B cell (primary cell): ENCODE measurements around the gene PLPPR3. TPM values are rescaled to one million over a fixed set of nuclear protein-coding genes. Genes with fewer than 3 reads are reported as not detected.
"Not testable (repeated sequence)": the region's sequence is repeated elsewhere in the genome, so short reads cannot be mapped to it uniquely, and the experiment has no call there.

Experiments used
- ATAC-seq: fragments of 200-7000 bp; cut with Tn5 transposase; one replicate; pipeline ENCODE4 v1.10.0; 2021; ENCODE audit warnings: low read depth, mild to moderate bottlenecking, moderate number of reproducible peaks, moderate library complexity
- CTCF ChIA-PET: fragments of 350-600 bp; sonication (Branson Sonifier 250); formaldehyde crosslinking; loops from one replicate; lab custom pipeline; 2021; ENCODE audit warnings: antibody characterized with exemption, inconsistent platforms; lab: Charles Lee
- POLR2A ChIA-PET: fragments of 350-600 bp; sonication (Branson Sonifier 250); formaldehyde crosslinking; loops from one replicate; lab custom pipeline; 2021; ENCODE audit warnings: antibody characterized with exemption; lab: Charles Lee
- DNase-seq: peaks from one replicate; pipeline ENCODE4 v3.0.0; 2013
- H2AFZ ChIP-seq: 2 replicates; pipeline ENCODE4 v1.6.1; 2012; ENCODE audit warnings: mild to moderate bottlenecking, low read depth, low read length; ENCODE audit not compliant: insufficient read depth, poor library complexity, severe bottlenecking
- H3K27ac ChIP-seq, 2 donors: 1 replicate in 1 of 2; 2 replicates in 1 of 2; pipeline ENCODE4 v1.5.1; 2012 to 2013; ENCODE audit warnings: low read length in 2 of 2, mild to moderate bottlenecking in 2 of 2, moderate library complexity in 1 of 2
- H3K27me3 ChIP-seq, 4 experiments: fragments of 200-600 bp in 1 of 4; sonication (generic) in 1 of 4; replicated peaks in 1 of 4; 1 replicate in 2 of 4; 2 replicates in 2 of 4; pipeline versions ENCODE4 v1.6.1 to v1.7.0; 2013 to 2016; ENCODE audit warnings: low read length in 3 of 4, mild to moderate bottlenecking in 2 of 4, mixed read lengths in 1 of 4, moderate library complexity in 1 of 4; ENCODE audit not compliant: insufficient read depth in 4 of 4, control insufficient read depth in 3 of 4; ENCODE audit errors: control extremely low read depth in 1 of 4
- H3K36me3 ChIP-seq, 2 experiments: replicated peaks in 1 of 2; 1 replicate in 1 of 2; 2 replicates in 1 of 2; pipeline versions ENCODE4 v1.6.1 to v1.7.1; 2013; ENCODE audit warnings: low read length in 1 of 2; ENCODE audit not compliant: insufficient read depth in 2 of 2, control insufficient read depth in 1 of 2; ENCODE audit errors: control extremely low read depth in 1 of 2, extremely low read depth in 1 of 2
- H3K4me1 ChIP-seq, 2 donors: fragments of 200-600 bp in 1 of 2; sonication (generic) in 1 of 2; 1 replicate in 1 of 2; 2 replicates in 1 of 2; pipeline versions ENCODE4 v1.5.1 to v1.6.1; 2013 to 2017; ENCODE audit warnings: low read length in 2 of 2; ENCODE audit not compliant: control insufficient read depth in 2 of 2, insufficient read depth in 2 of 2
- H3K4me2 ChIP-seq: replicated peaks from 2 replicates; pipeline ENCODE3; 2012; ENCODE audit warnings: mild to moderate bottlenecking, low read depth, low read length; ENCODE audit not compliant: poor library complexity, severe bottlenecking
- H3K4me3 ChIP-seq, 5 experiments: fragments of 200-600 bp in 1 of 5; sonication (generic) in 1 of 5; 1 replicate in 3 of 5; 2 replicates in 2 of 5; pipeline versions ENCODE4 v1.5.1 to v1.7.0; 2011 to 2016; ENCODE audit warnings: low read length in 4 of 5, mild to moderate bottlenecking in 4 of 5, low read depth in 2 of 5, control low read depth in 1 of 5, moderate library complexity in 1 of 5; ENCODE audit not compliant: insufficient read depth in 1 of 5; ENCODE audit errors: control extremely low read depth in 1 of 5, extremely low read depth in 1 of 5
- H3K79me2 ChIP-seq: fragments of 200-600 bp; sonication (generic); one replicate; pipeline ENCODE4 v1.6.0; 2016; ENCODE audit warnings: low read length; ENCODE audit not compliant: control insufficient read depth, insufficient read depth
- H3K9ac ChIP-seq: fragments of 200-600 bp; sonication (generic); 2 replicates; pipeline ENCODE4 v1.6.1; 2017; ENCODE audit warnings: mild to moderate bottlenecking, low read length, moderate library complexity
- H3K9me3 ChIP-seq, 3 donors: one replicate each; pipeline versions ENCODE4 v1.6.1 to v1.7.1; 2013; ENCODE audit warnings: low read length in 2 of 3; ENCODE audit not compliant: control insufficient read depth in 2 of 3, insufficient read depth in 1 of 3; ENCODE audit errors: control extremely low read depth in 1 of 3
- H4K20me1 ChIP-seq: 2 replicates; pipeline ENCODE4 v1.6.0; 2012; ENCODE audit warnings: mild to moderate bottlenecking, low read length; ENCODE audit not compliant: insufficient read depth, control insufficient read depth, poor library complexity, severe bottlenecking
- H3K27ac Mint-ChIP-seq: one replicate; pipeline ENCODE4 v1.8.0; 2021; ENCODE audit warnings: mixed read lengths
- H3K27me3 Mint-ChIP-seq: one replicate; pipeline ENCODE4 v1.8.0; 2021; ENCODE audit warnings: mixed read lengths
- H3K4me1 Mint-ChIP-seq: one replicate; pipeline ENCODE4 v1.8.0; 2021; ENCODE audit warnings: mixed read lengths
- H3K4me3 Mint-ChIP-seq: one replicate; pipeline ENCODE4 v1.8.0; 2021; ENCODE audit warnings: mixed read lengths
- H3K9me3 Mint-ChIP-seq: one replicate; pipeline ENCODE4 v1.8.0; 2022; ENCODE audit warnings: mixed read lengths; ENCODE audit not compliant: insufficient read depth
- CTCF ChIP-seq: fragments of 200-600 bp; IDR thresholded peaks from one replicate; pipeline ENCODE4 v1.8.0; 2022; ENCODE audit warnings: antibody characterized with exemption, mild to moderate bottlenecking
- EZH2 ChIP-seq: IDR thresholded peaks from 2 replicates; pipeline ENCODE4 v1.6.1; 2012; ENCODE audit warnings: borderline replicate concordance, low read depth, mild to moderate bottlenecking, moderate library complexity, low read length; ENCODE audit not compliant: insufficient read depth, poor library complexity, severe bottlenecking
- WGBS: methylation state at CpG from one replicate; pipeline ENCODE4 v1.1.5; 2013; ENCODE audit warnings: missing lambda C conversion rate; ENCODE audit not compliant: insufficient coverage; 5-methylcytosine and 5-hydroxymethylcytosine counted together
- intact Hi-C: fragments of 100-400 bp; cut with micrococcal nuclease; formaldehyde crosslinking; loops from one replicate; pipeline ENCODE4 v1.10.0; 2022
- polyA plus RNA-seq: library from polyadenylated mRNA; depleted of rRNA; stranded (reverse); fragments of >200 nt; gene quantifications from 2 replicates; pipeline ENCODE4 v1.2.3, GENCODE V29; 2012
- total RNA-seq, 2 donors: library from RNA; stranded (reverse); fragments of 120-200 nt in 1 of 2; gene quantifications; 1 replicate in 1 of 2; 2 replicates in 1 of 2; pipeline versions ENCODE4 v1.2.3 to v1.2.4, GENCODE V29; 2013 to 2022

PLPPR3 gene
- total and polyA plus RNA-seq, 2 donors (not counting 1 experiment from before 2014, with no cell fraction given) = not detected

GRCh38 chr19:821231-821824, 427 bp downstream of the PLPPR3 start:
- H3K4me3 ChIP-seq = no peak overlapping the region
- ChIA-PET POLR2A (interaction anchor here (0.8 kb wide), 1 partner anchor 98 kb away, joined by 3 read pairs; no protein-coding TSS in a partner anchor), CTCF (no interaction called here)
- peaks cover 2% of the 10 kb centered on the region for H3K4me1 Mint-ChIP-seq
- no peak for TF ChIP-seq CTCF
- no peak for TF ChIP-seq EZH2
- H3K9me3 Mint-ChIP-seq = no peaks in the 10 kb centered on the region
- H3K9ac ChIP-seq = no peak overlapping the region
- peaks cover 0 to 2% (median 0%) of the 10 kb centered on the region in 3 donors for H3K9me3 ChIP-seq
- peaks cover 0 to 22% (median 8%) of the 10 kb centered on the region in 4 experiments for H3K27me3 ChIP-seq
- H2AFZ ChIP-seq = no peak overlapping the region
- H3K36me3 ChIP-seq = no peaks in the 10 kb centered on the region
- WGBS = 6% methylated on average over 50 of the region's 64 CpGs
- no peak overlapping the region for H3K27ac Mint-ChIP-seq
- no peaks in the 10 kb centered on the region for H4K20me1 ChIP-seq
- no peak for DNase-seq
- H3K4me2 ChIP-seq = peak overlapping the region; percentile 44
- no peak overlapping the region for H3K4me3 Mint-ChIP-seq
- intact Hi-C loops = no loop called here
- peaks cover 0 to 4% of the 10 kb centered on the region in 2 donors for H3K4me1 ChIP-seq
- H3K27ac ChIP-seq = no peak overlapping the region
- peaks cover 3% of the 10 kb centered on the region for H3K79me2 ChIP-seq
- peaks cover 7% of the 10 kb centered on the region for H3K27me3 Mint-ChIP-seq
- ATAC-seq = no peak

GRCh38 chr19:820212-820611, 1.5 kb downstream of the PLPPR3 start:
- H3K9me3 ChIP-seq, H3K4me1 ChIP-seq, intact Hi-C loops, ATAC-seq, POLR2A ChIA-PET, H3K4me2 ChIP-seq, H3K9me3 Mint-ChIP-seq, CTCF ChIA-PET, H3K79me2 ChIP-seq, H4K20me1 ChIP-seq, H3K27ac ChIP-seq, H3K9ac ChIP-seq, H3K36me3 ChIP-seq, H3K27me3 Mint-ChIP-seq, H3K4me1 Mint-ChIP-seq, DNase-seq, H3K27ac Mint-ChIP-seq, H3K4me3 Mint-ChIP-seq, H2AFZ ChIP-seq, H3K4me3 ChIP-seq: not testable (repeated sequence)
- 100% methylated on average over 2 of the region's 5 CpGs for WGBS
- H3K27me3 ChIP-seq = peaks cover 0 to 16% (median 6%) of the 10 kb centered on the region in 4 experiments
